HCT116 (cell line): ENCODE data around the gene DYNC2H1. TPM values are rescaled to one million over a fixed set of nuclear protein-coding genes. Genes with fewer than 3 reads are reported as not detected.

Experiments used
- ATAC-seq: fragments of 200-7000 bp; cut with Tn5 transposase; 2 replicates; pipeline ENCODE4 v1.9.1; 2020; ENCODE audit warnings: mild to moderate bottlenecking, moderate library complexity
- BruUV-seq: library from RNA; stranded (reverse); fragments of 400-500 nt; replicated peaks from 2 replicates; lab custom pipeline; 2021; lab: Mats Ljungman, UMichigan
- CTCF ChIA-PET: fragments of 300-600 bp; sonication (Branson Sonifier 250); formaldehyde crosslinking; loops from one replicate; lab custom pipeline; 2021; ENCODE audit warnings: antibody characterized with exemption; lab: Charles Lee
- POLR2A ChIA-PET: fragments of 300-600, 350-600 bp; sonication (Branson Sonifier 250); formaldehyde crosslinking; loops from one replicate; lab custom pipeline; 2021; ENCODE audit warnings: antibody characterized with exemption; lab: Charles Lee
- RAD21 ChIA-PET, 2 experiments: fragments of 300-600 bp; sonication (Branson Sonifier 250); formaldehyde crosslinking; loops; one replicate each; lab custom pipeline; 2023; ENCODE audit warnings: low total read pairs in 2 of 2; ENCODE audit not compliant: uncharacterized antibody in 2 of 2, unreplicated experiment in 2 of 2, low non-redundant PET in 1 of 2; lab: Charles Lee
- DNase-seq: peaks from one replicate; pipeline ENCODE4 v3.0.0-alpha.2; 2010; ENCODE audit warnings: low read depth, low spot score
- H2AFZ ChIP-seq: fragments of 200-600 bp; shearing (Covaris generic), sonication (generic); 2 replicates; pipeline ENCODE4 v1.6.1; 2017; ENCODE audit warnings: low read depth, mixed run types, mixed read lengths, antibody characterized with exemption, low read length; ENCODE audit not compliant: poor library complexity, severe bottlenecking
- H3K27ac ChIP-seq: 2 replicates; pipeline ENCODE4 v1.5.1; 2012; ENCODE audit warnings: low read depth, low read length
- H3K27me3 ChIP-seq: fragments of 200-600 bp; sonication (generic); 2 replicates; pipeline ENCODE4 v1.6.1; 2016; ENCODE audit warnings: mixed run types, low read length, mixed read lengths; ENCODE audit not compliant: insufficient read depth
- H3K36me3 ChIP-seq, 2 experiments: fragments of 200-500 bp in 1 of 2; fragments of 200-600 bp in 1 of 2; sonication (Bioruptor generic) in 1 of 2; sonication (generic) in 1 of 2; 2 replicates each; pipeline versions ENCODE4 v1.5.1 to v1.6.1; 2014 to 2016; ENCODE audit warnings: low read length in 2 of 2, inconsistent platforms in 1 of 2, mixed read lengths in 1 of 2, mixed run types in 1 of 2; ENCODE audit not compliant: insufficient read depth in 2 of 2, control insufficient read depth in 1 of 2
- H3K4me1 ChIP-seq, 2 experiments: fragments of 200-600 bp in 1 of 2; sonication (generic) in 1 of 2; 2 replicates each; pipeline versions ENCODE4 v1.5.1 to v1.6.1; 2012 to 2017; ENCODE audit warnings: low read length in 2 of 2, inconsistent platforms in 1 of 2, mild to moderate bottlenecking in 1 of 2, mixed read lengths in 1 of 2, mixed run types in 1 of 2, moderate library complexity in 1 of 2; ENCODE audit not compliant: insufficient read depth in 2 of 2, control insufficient read depth in 1 of 2
- H3K4me2 ChIP-seq: fragments of 200-600 bp; sonication (generic); 2 replicates; pipeline ENCODE4 v1.6.1; 2017; ENCODE audit warnings: mixed run types, low read length, mixed read lengths
- H3K4me3 ChIP-seq, 2 experiments: fragments of 200-600 bp in 1 of 2; sonication (generic) in 1 of 2; replicated peaks in 1 of 2; 2 replicates each; pipeline ENCODE4 v1.5.1; 2011 to 2016; ENCODE audit warnings: low read length in 2 of 2, control low read depth in 1 of 2, low read depth in 1 of 2, mild to moderate bottlenecking in 1 of 2, mixed read lengths in 1 of 2, mixed run types in 1 of 2
- H3K79me2 ChIP-seq: fragments of 200-600 bp; sonication (generic); 2 replicates; pipeline ENCODE4 v1.6.1; 2017; ENCODE audit warnings: mild to moderate bottlenecking, mixed run types, low read length, moderate library complexity, mixed read lengths; ENCODE audit not compliant: insufficient read depth
- H3K9ac ChIP-seq: fragments of 200-600 bp; sonication (generic); 2 replicates; pipeline ENCODE4 v1.6.1; 2016; ENCODE audit warnings: low read length, mixed read lengths
- H3K9me2 ChIP-seq: fragments of 200-600 bp; sonication (generic), shearing (Covaris generic); 2 replicates; pipeline ENCODE4 v1.6.1; 2017; ENCODE audit warnings: mixed run types, mild to moderate bottlenecking, moderate library complexity; ENCODE audit not compliant: insufficient read depth
- H3K9me3 ChIP-seq, 2 experiments: fragments of 200-500 bp in 1 of 2; fragments of 200-600 bp in 1 of 2; sonication (Bioruptor generic) in 1 of 2; sonication (generic) in 1 of 2; 2 replicates each; pipeline ENCODE4 v1.6.1; 2014 to 2017; ENCODE audit warnings: low read length in 2 of 2, mixed read lengths in 2 of 2, inconsistent platforms in 1 of 2, low read depth in 1 of 2, mild to moderate bottlenecking in 1 of 2, mixed run types in 1 of 2, moderate library complexity in 1 of 2; ENCODE audit not compliant: control insufficient read depth in 1 of 2, insufficient read depth in 1 of 2
- H4K20me1 ChIP-seq: fragments of 200-600 bp; sonication (generic), shearing (Covaris generic); 2 replicates; pipeline ENCODE4 v1.6.1; 2017; ENCODE audit warnings: mixed run types, mild to moderate bottlenecking, moderate library complexity; ENCODE audit not compliant: insufficient read depth
- ATF3 ChIP-seq: IDR thresholded peaks from 2 replicates; pipeline ENCODE4 v1.6.1; 2012
- CBX3 ChIP-seq: IDR thresholded peaks from 2 replicates; pipeline ENCODE4 v1.6.1; 2012; ENCODE audit warnings: low read depth
- CEBPB ChIP-seq: IDR thresholded peaks from 2 replicates; pipeline ENCODE4 v1.6.1; 2012; ENCODE audit warnings: low read depth
- EGR1 ChIP-seq: IDR thresholded peaks from 2 replicates; pipeline ENCODE4 v1.6.1; 2012; ENCODE audit warnings: low read depth
- EZH2 ChIP-seq: fragments of 200-600 bp; sonication (generic); IDR thresholded peaks from 2 replicates; pipeline ENCODE4 v1.6.1; 2017; ENCODE audit warnings: antibody characterized with exemption, mixed run types
- FOSL1 ChIP-seq: IDR thresholded peaks from 2 replicates; pipeline ENCODE4 v1.6.1; 2012; ENCODE audit warnings: low read depth
- POLR2A ChIP-seq: IDR thresholded peaks from 2 replicates; pipeline ENCODE4 v1.7.0; 2011; ENCODE audit warnings: borderline replicate concordance; ENCODE audit not compliant: insufficient read depth, insufficient read length; ENCODE audit errors: extremely low read depth
- RAD21 ChIP-seq: IDR thresholded peaks from 2 replicates; pipeline ENCODE4 v1.6.1; 2012; ENCODE audit warnings: low read depth, mild to moderate bottlenecking
- REST ChIP-seq: IDR thresholded peaks from 2 replicates; pipeline ENCODE4 v1.6.1; 2012; ENCODE audit warnings: low read depth
- SIN3A ChIP-seq: IDR thresholded peaks from 2 replicates; pipeline ENCODE4 v1.6.1; 2012; ENCODE audit warnings: low read depth
- SP1 ChIP-seq: IDR thresholded peaks from 2 replicates; pipeline ENCODE4 v1.6.1; 2012; ENCODE audit warnings: low read depth
- YY1 ChIP-seq: IDR thresholded peaks from 2 replicates; pipeline ENCODE4 v1.6.1; 2011; ENCODE audit warnings: low read length, low read depth, moderate library complexity, mild to moderate bottlenecking; ENCODE audit not compliant: insufficient replicate concordance; ENCODE audit errors: extremely low read depth
- ZFX ChIP-seq: fragments of 450-650 bp; IDR thresholded peaks from 2 replicates; pipeline ENCODE4 v1.6.1; 2017
- ZNF274 ChIP-seq: fragments of 200-500 bp; sonication (Bioruptor generic); IDR thresholded peaks from 2 replicates; pipeline ENCODE4 v1.6.1; 2014; ENCODE audit warnings: mild to moderate bottlenecking, low read depth, low read length, inconsistent platforms
- intact Hi-C: fragments of 100-400 bp; cut with micrococcal nuclease; formaldehyde crosslinking; loops from 2 replicates; pipeline ENCODE4 v1.10.0; 2022
- total RNA-seq: library from RNA; stranded (reverse); gene quantifications from one replicate; pipeline ENCODE4 v1.2.1, GENCODE V29; 2021; ENCODE audit not compliant: unreplicated experiment
- TF ChIP-seq, protein P1 (sequence below), 3 experiments: fragments of 200-600 bp in 1 of 3; sonication (generic) in 1 of 3; IDR thresholded peaks in 2 of 3; conservative IDR thresholded peaks in 1 of 3; 2 replicates each; pipeline ENCODE4 v1.5.1; 2012 to 2017; ENCODE audit warnings: low read depth in 2 of 3, low read length in 2 of 3, antibody characterized with exemption in 1 of 3, borderline replicate concordance in 1 of 3, control low read depth in 1 of 3, mild to moderate bottlenecking in 1 of 3, mixed read lengths in 1 of 3, mixed run types in 1 of 3, moderate library complexity in 1 of 3; ENCODE audit not compliant: insufficient read depth in 1 of 3

Gene DYNC2H1
- total RNA-seq, 1 experiment from 2014 or later = 1.5 TPM

GRCh38 chr11:103406357-103406756 is 297.1 kb downstream of the DYNC2H1 start (continued):
- TF ChIP-seq REST = no peak
- no peak for TF ChIP-seq SIN3A

DNA sequence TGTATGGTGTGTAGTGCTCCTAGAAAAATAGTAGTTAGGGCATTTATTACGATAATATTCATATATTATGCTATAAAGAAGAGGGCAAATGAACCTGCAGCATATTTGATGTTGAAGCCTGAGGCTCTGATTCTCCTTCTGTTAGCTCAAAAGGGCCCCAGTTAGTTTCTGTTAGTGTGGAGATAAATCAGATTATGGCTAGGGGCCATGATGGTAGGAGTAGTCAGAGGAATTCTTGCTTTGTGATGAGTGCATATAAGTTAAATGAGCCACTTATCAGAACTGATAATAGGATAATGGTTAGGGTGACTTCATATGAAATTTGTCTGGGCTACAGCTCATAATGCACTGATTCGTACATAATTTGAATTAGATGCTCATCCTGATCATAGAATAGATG is 298.4 kb downstream of the DYNC2H1 start:
- H3K4me3 ChIP-seq = no peak overlapping the region
- RAD21 ChIA-PET = no interaction called here
- no peak overlapping the region for H3K9ac ChIP-seq
- no peaks in the 10 kb centered on the region for H3K36me3 ChIP-seq
- no peak for TF ChIP-seq ZNF274
- TF ChIP-seq, protein P1, sequence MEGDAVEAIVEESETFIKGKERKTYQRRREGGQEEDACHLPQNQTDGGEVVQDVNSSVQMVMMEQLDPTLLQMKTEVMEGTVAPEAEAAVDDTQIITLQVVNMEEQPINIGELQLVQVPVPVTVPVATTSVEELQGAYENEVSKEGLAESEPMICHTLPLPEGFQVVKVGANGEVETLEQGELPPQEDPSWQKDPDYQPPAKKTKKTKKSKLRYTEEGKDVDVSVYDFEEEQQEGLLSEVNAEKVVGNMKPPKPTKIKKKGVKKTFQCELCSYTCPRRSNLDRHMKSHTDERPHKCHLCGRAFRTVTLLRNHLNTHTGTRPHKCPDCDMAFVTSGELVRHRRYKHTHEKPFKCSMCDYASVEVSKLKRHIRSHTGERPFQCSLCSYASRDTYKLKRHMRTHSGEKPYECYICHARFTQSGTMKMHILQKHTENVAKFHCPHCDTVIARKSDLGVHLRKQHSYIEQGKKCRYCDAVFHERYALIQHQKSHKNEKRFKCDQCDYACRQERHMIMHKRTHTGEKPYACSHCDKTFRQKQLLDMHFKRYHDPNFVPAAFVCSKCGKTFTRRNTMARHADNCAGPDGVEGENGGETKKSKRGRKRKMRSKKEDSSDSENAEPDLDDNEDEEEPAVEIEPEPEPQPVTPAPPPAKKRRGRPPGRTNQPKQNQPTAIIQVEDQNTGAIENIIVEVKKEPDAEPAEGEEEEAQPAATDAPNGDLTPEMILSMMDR (IDR thresholded peaks at IDR 0.05 in 2 of 3, conservative IDR thresholded peaks at IDR 0.05 in 1 of 3; ENCODE audit: borderline replicate concordance in 1 of 3, insufficient read depth in 1 of 3, low read depth in 2 of 3, low read length in 2 of 3) = no peak
- no peak for TF ChIP-seq EGR1
- no peak for TF ChIP-seq POLR2A
- no peak for TF ChIP-seq YY1
- no peak for TF ChIP-seq SIN3A
- TF ChIP-seq REST = no peak
- TF ChIP-seq CEBPB = no peak
- no peak for TF ChIP-seq ZFX
- no peak for TF ChIP-seq ATF3
- TF ChIP-seq EZH2 = no peak
- TF ChIP-seq SP1 = no peak
- TF ChIP-seq CBX3 = no peak
- TF ChIP-seq RAD21 = no peak
- no peak for TF ChIP-seq FOSL1
- TF ChIP-seq, all 23 proteins: peak for 0
- H3K27me3 ChIP-seq = no peaks in the 10 kb centered on the region
- no peak overlapping the region for H2AFZ ChIP-seq
- no peaks in the 10 kb centered on the region for H4K20me1 ChIP-seq
- DNase-seq (no peak), ATAC-seq (no peak)
- intact Hi-C loops = no loop called here
- no TSS peak for BruUV-seq
- H3K4me2 ChIP-seq = no peak overlapping the region
- no peaks in the 10 kb centered on the region for H3K9me3 ChIP-seq
- no peaks in the 10 kb centered on the region for H3K79me2 ChIP-seq
- POLR2A ChIA-PET = no interaction called here
- no peaks in the 10 kb centered on the region for H3K9me2 ChIP-seq
- no peaks in the 10 kb centered on the region for H3K4me1 ChIP-seq
- H3K27ac ChIP-seq = no peak overlapping the region
- CTCF ChIA-PET = no interaction called here
